ENCODE results near the gene GSG1L2. TPM values are rescaled to one million over a fixed set of nuclear protein-coding genes. Genes with fewer than 3 reads are reported as not detected.

Gene GSG1L2
- polyA plus RNA-seq = not detected

DNA sequence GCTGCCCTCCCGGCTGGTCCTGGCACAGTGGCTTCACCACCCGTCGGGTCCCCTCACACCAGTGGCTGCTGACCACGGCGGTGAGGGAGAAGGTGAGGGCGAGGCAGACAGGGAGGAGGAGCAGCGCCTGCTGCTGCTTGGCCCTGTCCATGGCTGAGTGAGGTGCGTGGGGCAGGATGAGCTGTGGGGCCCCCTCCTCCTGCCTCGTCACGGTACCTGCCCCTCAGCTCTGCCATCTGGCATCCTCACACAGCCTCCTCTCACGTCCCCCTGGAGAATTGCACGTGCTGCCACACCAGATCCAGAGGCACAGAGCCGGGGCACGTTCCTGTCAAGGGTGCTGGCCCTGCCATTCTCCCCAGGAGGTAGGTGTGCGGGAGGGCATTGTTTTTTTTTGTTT is at the start of gene GSG1L2:
GSG1L2 (minus strand) TSS at position 159 of the 400 bp plus-strand sequence; CDS start at position 151, 8 bp downstream.
- no peak within 1 kb of the TSS for H3K27ac ChIP-seq (ENCODE audit: low read depth, low read length)
- 52 to 81% (median 79%) methylated on average over 15 of the region's 15 CpGs for WGBS, 3 donors

DNA sequence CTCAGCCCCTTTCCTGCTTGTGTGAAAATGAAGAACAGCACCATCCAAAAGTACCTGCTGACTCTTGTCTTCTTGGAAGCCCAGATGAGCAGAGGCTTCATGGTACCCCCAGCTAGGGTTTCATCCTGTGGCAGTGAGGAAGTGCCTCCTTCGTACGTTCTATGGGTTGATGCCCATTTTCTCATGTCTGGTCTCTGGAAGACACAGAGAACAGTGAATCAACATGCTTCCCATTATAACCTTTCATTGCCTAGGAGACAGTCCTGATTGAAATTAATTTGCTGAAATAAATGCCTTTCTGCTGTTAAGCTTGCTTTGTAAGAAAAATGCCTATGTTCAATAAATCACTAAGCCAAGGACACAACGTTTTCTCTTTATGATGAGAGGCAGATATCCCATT is 46.7 kb upstream of the GSG1L2 start:
- no peak overlapping the region for H3K27ac ChIP-seq (ENCODE audit: low read depth, low read length)
- 53 to 75% (median 71%) methylated on average over 3 of the region's 3 CpGs for WGBS, 3 donors

DNA sequence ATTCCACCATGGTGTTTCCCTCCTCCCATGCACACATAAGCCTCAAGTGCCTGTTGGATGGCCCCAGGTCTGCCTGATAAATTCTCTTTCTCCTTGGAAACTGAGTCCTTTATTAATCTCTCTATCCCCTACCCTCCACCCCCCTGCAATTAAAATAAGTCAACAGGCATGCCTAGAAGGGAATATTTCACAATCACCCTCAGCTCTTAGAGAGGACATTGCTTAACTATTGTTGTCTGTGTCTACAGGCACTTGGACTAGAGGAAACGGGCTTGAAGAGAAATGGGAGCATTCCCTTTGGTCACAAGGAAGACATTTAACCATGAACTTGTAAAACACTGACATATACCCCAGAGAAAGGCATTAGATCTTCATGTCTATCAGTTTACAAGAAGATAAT is 43.7 kb upstream of the GSG1L2 start:
- H3K27ac ChIP-seq (ENCODE audit: low read depth, low read length) = no peak overlapping the region
- WGBS, 3 donors = 28 to 45% (median 39%) methylated on average over 1 of the region's 1 CpG

DNA sequence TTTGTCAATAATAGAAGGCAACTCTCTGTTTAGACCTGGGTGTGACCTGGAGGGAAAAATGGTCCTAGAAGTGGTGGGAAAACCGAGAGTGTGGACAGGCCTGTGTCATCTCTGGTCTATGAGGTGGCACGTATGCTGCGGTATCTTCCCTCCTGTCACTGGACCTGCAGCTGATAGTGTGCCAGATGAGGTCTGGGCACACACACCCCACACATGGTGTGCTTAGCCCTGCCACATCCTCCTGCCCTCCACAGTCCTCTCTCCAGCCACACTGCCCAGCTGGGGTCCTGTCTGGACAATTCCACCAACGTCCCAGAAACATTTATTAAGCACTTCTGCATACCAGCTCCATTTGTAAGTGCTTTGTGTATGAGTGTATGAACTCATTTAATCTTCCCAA is 41.1 kb upstream of the GSG1L2 start:
- WGBS, 3 donors = 64 to 83% (median 78%) methylated on average over 4 of the region's 4 CpGs
- no peak overlapping the region for H3K27ac ChIP-seq (ENCODE audit: low read depth, low read length)

DNA sequence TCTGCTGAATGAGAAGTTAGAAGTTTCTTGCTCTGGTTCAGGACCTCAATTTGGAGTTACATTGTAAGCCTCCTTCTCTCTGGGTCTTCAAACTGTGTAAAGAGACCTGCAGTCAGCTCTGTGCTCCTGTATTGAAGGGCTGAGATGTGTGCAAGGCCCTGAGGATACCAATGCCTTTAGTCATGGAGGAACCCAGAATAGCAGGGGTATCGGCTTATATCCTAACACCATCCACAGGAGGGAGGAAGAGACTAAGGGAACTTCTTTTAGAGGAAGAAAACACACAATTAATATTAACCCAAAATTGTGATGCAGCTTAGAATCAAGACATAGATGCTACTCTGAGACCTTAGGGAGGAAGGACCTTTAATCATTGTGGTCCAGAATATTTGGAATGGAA is 40.3 kb upstream of the GSG1L2 start:
- no peak overlapping the region for H3K27ac ChIP-seq (ENCODE audit: low read depth, low read length)
- 68 to 87% (median 80%) methylated on average over 1 of the region's 1 CpG for WGBS, 3 donors

DNA sequence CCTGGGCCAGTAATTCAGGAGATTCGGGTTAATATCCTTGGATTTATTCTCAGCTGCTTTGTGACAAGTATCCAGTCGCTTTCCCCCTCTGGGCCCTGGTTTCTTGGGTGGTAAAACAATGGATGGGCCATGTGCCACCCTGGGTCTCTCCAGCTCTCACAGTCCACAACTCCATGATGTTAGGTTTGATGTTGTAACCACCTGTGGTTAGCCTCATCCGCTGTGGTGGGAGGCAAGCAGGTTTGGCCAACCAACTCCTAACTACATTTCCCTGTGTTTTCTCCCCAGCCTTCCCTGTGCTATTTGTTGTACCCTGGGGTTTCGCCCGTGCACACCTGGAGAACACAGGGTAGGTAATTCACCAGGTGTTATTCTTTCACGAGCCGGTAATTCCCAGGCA is 39.0 kb upstream of the GSG1L2 start:
- H3K27ac ChIP-seq (ENCODE audit: low read depth, low read length) = no peak overlapping the region
- 63 to 86% (median 85%) methylated on average over 7 of the region's 7 CpGs for WGBS, 3 donors

DNA sequence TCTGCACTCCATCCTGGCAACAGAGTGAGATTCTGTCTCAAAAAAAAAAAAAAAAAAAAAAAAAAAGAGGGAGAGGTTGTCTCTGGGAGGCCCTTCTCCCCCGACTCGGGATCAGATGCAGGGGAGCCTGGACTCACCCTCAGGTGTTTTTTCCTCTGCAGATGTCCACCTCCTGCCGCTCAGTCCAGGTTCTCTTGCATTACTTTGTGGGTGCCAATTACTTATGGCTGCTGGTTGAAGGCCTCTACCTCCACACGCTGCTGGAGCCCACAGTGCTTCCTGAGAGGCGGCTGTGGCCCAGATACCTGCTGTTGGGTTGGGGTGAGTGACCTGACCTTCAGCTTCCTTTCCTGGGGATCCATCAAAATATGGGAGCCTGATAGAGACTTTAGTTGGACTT is 37.9 kb upstream of the GSG1L2 start:
- no peak overlapping the region for H3K27ac ChIP-seq (ENCODE audit: low read depth, low read length)
- WGBS, 3 donors = 75 to 91% (median 91%) methylated on average over 5 of the region's 5 CpGs

DNA sequence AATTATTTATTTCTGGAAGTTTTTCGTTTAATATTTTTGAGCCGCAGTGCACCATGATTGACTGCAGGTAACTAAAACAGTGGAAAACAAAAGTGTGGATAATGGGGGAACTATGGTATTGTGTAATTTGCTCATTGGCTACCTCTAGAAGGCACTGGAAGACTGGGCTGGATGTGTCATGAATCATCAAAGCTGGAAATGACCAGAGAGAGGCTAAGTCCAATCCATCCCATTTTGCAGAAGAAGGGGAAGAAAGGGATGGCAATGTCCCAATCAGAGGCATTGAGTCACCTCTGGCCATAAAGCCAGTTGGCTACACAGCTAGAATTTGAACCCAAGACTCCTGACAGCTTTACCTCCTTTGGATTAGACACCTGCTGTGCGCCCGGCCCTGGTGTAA is 33.2 kb upstream of the GSG1L2 start:
- 75 to 94% (median 93%) methylated on average over 4 of the region's 4 CpGs for WGBS, 3 donors
- H3K27ac ChIP-seq (ENCODE audit: low read depth, low read length) = no peak overlapping the region

DNA sequence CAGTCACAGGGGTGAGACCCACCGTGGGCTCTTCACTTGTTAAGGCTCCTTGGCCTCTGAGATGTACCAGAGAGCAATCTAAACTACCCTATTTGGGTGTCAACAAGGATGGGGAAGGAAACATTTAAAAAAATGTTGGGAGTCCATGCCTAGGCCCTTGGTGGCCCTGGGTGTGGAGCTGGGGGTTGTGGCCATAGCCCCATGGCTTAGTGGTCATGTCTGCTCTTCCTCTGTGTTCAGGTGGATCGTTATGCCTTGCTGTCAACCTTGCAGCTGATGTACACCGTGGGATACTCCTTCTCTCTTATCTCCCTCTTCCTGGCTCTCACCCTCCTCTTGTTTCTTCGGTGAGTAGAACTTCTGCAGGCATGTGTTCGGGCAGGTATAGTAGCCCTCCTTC is 32.4 kb upstream of the GSG1L2 start:
- H3K27ac ChIP-seq (ENCODE audit: low read depth, low read length) = no peak overlapping the region
- WGBS, 3 donors = 71 to 90% (median 85%) methylated on average over 5 of the region's 5 CpGs

DNA sequence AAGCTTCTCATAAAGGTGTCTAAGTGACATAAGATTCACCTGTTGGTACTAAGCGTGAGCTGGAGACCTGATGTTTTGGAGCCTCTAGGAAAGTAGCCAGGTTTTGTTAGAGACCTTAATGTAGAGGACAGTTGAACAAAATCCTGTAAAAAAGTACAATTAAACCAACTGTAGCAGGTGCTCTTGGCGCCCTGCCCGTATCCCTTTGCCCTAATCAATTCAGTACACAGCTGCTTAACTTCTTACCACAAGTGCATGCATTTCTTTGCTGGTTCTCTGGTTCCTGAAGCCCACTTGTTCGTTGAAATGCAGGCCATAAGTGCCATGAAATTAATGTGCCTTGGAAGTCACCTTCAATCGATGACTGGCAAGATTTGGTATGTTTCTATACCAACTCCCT is 28.3 kb upstream of the GSG1L2 start:
- 38 to 89% (median 89%) methylated on average over 5 of the region's 5 CpGs for WGBS, 3 donors
- no peak overlapping the region for H3K27ac ChIP-seq (ENCODE audit: low read depth, low read length)

DNA sequence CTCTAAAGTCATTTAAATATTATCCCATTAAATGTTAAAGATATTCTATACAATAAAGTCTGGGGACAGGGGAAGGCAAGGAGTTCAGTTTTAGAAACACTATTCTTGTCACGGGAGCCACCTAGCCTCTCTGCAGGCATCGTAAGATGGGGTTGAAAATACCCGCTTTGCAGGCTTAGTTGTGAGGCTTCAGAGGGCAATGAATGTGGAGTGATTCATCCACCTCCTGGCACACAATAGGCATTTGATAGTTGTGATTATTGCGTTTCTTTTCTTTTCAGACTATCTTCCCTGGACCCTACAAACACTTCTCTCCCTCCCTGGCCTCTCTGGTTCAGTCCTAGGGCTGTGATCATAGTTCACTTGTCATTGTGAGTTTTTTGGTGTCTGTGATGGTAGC is 23.4 kb upstream of the GSG1L2 start:
- 86 to 94% (median 91%) methylated on average over 4 of the region's 4 CpGs for WGBS, 3 donors
- H3K27ac ChIP-seq (ENCODE audit: low read depth, low read length) = no peak overlapping the region

DNA sequence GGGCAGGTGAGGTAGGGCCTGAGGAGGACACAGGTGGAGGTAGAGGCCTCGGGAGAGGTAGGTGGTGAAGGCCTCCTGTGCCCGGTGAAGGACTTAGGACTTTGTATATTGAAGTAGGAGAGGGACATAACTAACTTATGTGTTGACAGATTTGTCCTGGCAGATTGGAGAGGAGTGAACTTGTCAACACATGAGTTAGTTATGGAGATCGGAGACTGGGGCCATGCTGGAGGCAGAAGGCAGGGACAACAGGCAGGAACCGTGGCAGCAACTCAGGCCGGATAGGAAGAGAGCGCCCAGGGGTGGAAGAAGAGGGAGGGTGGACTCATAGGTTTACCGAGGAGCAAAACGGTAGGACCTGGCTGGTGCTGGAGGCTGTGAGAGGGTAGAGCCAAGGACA is 22.3 kb upstream of the GSG1L2 start:
- no peak overlapping the region for H3K27ac ChIP-seq (ENCODE audit: low read depth, low read length)

DNA sequence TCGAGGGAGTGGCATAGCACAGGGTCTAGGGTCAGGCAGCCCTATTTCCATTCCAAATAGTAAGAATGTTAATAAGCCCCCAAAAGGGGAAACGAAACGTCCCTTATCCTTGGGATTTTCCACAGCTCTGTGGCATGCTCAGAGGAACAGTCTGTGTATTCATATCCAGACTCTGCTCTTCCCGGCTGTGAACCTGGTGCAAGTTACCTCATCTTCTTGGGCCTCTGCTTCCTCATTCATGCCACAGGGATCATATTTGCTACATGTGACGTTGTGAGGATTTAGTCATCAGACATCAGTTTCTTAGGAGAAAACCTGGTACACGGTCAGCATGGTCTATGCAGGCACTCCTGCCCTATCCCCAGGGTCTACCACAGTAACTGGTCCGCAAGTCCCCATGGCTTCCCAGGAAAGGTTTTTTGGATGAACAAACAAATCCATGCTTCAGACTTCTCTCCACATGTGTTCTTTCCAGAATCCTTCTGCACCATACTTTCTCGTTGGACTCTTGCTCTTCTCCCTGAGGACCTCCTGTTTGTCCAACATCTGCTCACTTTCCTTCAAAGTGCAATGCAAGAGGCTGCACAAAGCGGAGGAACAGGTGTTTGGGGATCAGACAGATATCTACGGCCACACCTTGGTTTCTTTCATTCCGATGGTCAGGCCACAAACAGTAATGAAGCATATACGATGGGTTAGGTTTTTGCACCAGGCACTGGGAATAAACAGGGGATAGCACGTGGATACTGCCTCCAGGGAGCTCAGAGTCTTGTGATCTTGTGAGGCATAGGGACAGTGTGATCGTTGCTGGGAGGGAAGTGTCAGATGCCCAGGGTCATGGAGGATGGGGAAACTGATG is 21.5 kb upstream of the GSG1L2 start:
- 71 to 82% (median 80%) methylated on average over 14 of the region's 14 CpGs for WGBS, 3 donors
- no peak overlapping the region for H3K27ac ChIP-seq (ENCODE audit: low read depth, low read length)

More for the DNA sequence above, 22.3 kb upstream of the GSG1L2 start:
- WGBS, 3 donors = 86 to 90% (median 87%) methylated on average over 8 of the region's 8 CpGs

DNA sequence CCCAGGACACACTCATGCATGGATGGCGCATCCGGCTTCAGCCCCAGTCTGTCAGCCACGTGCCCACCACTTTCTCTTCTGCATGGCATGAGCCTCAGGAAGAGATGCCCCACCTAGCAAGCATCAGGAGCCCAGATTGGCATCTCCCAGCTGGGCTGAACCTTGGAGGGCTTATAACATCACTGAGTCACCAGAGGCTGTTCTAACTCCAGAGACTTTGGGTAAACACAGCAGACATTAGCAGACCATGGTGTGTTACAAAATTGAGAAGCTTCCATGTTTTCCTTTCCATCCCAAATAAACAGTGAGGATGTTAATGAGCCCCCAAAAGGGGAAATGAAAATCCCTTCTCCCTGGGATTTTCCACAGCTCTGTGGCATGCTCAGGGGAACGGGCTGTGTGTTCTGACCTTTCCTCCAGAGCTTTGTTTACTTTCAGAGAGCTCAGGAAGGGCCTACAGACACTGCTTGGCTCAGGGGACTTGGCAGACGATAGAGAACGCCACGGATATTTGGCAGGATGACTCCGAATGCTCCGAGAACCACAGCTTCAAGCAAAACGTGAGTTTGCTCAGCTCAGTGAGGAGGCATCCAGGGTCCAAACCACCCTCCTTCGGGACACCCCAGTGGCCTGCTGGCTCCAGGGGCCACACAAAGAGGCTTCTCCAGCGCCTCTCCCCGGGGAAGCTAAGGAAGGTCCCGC is 20.3 kb upstream of the GSG1L2 start:
- 46 to 52% (median 48%) methylated on average over 14 of the region's 14 CpGs for WGBS, 3 donors
- peak overlapping the region; percentile 39 for H3K27ac ChIP-seq (ENCODE audit: low read depth, low read length)

DNA sequence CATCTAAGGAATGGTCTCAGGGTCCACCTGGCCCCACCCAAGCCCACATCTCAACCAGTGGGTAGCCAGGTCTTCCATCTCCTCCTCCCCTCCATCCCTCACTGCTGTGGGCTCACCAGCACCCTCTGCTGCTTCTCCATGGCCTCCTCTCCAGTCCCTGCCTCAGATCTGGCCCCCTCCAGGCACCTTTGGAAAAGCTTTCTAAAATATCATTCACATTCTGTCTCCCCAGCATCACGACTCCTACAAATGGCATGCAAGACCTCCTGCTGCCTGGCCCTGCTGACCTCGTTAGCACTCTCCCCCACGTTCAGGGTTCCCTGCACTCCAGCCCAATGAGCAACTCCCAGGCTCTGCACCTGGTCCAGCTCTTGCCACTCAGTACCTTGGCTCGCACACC is 17.6 kb upstream of the GSG1L2 start:
- 41 to 62% (median 54%) methylated on average over 4 of the region's 4 CpGs for WGBS, 3 donors
- no peak overlapping the region for H3K27ac ChIP-seq (ENCODE audit: low read depth, low read length)

DNA sequence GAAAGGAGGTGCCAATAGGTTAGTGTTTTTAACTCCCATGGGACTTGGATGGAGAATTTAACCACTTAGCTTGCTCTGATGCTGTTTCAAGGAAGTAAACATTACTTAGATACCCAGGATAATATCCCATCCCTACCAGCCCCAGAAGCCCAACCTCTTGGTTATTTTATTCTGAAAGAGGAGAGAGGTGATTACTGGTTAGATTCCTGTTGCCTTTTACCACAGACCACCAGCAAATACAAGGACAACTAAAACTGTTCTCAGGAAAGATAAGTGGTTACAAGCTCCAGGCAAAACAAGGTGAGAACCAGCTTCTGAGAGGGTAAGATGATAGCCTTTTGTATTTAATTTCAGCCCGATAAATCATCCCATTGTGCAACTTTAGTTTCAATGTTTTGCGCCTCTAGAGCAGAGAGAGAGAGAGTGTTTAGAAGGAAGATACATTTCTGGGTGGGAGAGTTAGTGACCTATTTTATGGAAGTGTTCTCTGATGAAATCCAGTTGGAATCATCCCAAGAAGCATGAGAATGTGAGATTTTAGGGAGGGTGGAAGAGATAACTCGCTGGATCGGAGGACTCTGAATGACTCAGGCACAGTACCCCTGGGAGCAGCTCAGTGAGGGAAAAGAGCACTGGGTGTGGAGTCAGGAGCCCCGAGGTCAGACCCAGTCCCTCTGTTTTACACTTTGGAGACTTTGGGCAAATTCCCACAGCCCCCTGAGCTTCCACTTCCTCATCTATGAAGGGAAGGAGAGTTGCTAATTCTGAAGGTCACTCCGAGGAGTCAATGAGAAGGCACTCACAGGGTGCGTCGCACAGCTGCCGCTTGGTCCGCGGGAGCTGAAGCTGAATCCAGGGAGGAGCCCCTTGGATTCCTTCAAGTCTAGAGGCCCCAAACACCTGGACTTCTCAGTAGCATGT is 15.9 kb upstream of the GSG1L2 start:
- no peak overlapping the region for H3K27ac ChIP-seq (ENCODE audit: low read depth, low read length)
- WGBS, 3 donors = 38 to 54% (median 40%) methylated on average over 11 of the region's 11 CpGs

DNA sequence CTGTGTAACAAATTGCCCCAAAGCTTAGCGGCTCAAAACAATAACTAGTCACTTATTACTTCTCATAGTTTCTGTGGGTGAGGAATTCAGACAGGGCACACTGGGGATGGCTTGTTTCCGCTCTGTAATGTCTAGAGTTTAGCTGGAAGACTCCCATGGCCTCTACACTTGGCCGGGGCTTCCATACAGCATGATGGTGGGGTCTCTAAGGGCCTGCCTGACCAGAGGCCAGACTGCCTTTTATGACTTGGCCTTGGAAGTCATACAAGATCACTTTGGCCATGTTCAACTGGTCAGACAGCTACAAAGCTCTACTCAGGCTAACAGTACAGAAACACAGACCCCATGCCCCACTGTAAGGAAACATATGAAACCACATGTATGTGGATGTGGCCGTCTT is 12.0 kb upstream of the GSG1L2 start:
- no peak overlapping the region for H3K27ac ChIP-seq (ENCODE audit: low read depth, low read length)
- WGBS, 3 donors = 70 to 84% (median 78%) methylated on average over 4 of the region's 4 CpGs

DNA sequence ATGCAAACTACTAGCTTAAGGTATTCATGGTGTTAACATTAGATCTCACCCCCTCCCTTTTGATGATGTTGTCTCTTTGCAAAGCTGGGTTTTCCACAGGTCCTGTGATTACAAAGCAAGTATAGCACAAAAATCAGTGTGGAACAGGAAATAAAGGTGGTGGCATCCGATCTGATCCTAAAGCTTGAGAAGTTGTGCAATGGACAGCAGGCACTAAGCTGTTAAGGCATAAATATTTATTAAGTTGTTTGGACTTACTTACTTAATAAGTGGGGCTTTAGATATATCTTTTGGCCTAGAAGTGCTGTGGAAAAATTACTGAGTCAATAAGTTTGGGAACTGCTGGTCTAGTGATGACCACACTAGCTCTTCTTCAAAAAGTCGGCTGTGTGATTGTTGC is 8.8 kb upstream of the GSG1L2 start:
- WGBS, 3 donors = 64 to 83% (median 74%) methylated on average over 2 of the region's 2 CpGs
- H3K27ac ChIP-seq (ENCODE audit: low read depth, low read length) = no peak overlapping the region

DNA sequence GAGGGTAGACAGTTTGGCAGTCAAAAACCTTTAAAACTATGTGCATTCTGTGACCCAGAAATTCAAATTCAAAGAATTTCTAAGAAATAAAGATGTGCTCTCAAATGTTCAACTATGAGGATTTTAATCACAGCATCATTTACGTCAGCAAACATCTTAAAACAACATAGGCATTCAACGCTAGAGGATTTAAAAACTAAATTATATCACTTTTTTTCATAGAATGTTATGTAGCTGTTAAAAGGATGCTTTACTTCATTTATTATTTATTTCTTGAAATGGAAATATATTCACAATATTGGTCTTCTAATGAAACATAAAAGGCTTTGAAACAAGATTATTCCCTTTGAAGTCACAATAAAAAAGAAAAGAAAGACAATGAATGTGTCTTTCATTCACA is 7.5 kb upstream of the GSG1L2 start:
- WGBS, 3 donors = 58 to 93% (median 92%) methylated on average over 2 of the region's 2 CpGs
- no peak overlapping the region for H3K27ac ChIP-seq (ENCODE audit: low read depth, low read length)
